GM23338 (cell line): ENCODE data around the gene PTCD3. TPM values are rescaled to one million over a fixed set of nuclear protein-coding genes. Genes with fewer than 3 reads are reported as not detected.

Source experiments
- ATAC-seq: fragments of 200-7000 bp; cut with Tn5 transposase; 3 replicates; pipeline ENCODE4 v1.9.1; 2020
- DNase-seq: peaks from one replicate; pipeline ENCODE4 v3.0.0-alpha.2; 2015; ENCODE audit warnings: low spot score
- H2AFZ ChIP-seq: fragments of 200-600 bp; sonication (generic); 2 replicates; pipeline ENCODE4 v1.8.0; 2016; ENCODE audit warnings: antibody characterized with exemption, mild to moderate bottlenecking, moderate library complexity
- H3F3A ChIP-seq: fragments of 200-600 bp; sonication (generic); replicated peaks from 2 replicates; pipeline ENCODE4 v1.8.0; 2017; ENCODE audit warnings: antibody characterized with exemption, mixed run types, low read depth
- H3K27ac ChIP-seq: fragments of 200-600 bp; sonication (generic); 2 replicates; pipeline ENCODE4 v1.6.1; 2016; ENCODE audit warnings: low read depth
- H3K27me3 ChIP-seq: fragments of 200-600 bp; sonication (generic); 2 replicates; pipeline ENCODE4 v1.8.0; 2016; ENCODE audit warnings: mild to moderate bottlenecking, mixed run types, moderate library complexity; ENCODE audit not compliant: insufficient read depth
- H3K36me3 ChIP-seq: fragments of 200-600 bp; sonication (generic); 2 replicates; pipeline ENCODE4 v1.8.0; 2016; ENCODE audit warnings: mild to moderate bottlenecking; ENCODE audit not compliant: insufficient read depth
- H3K4me1 ChIP-seq: fragments of 200-600 bp; sonication (generic); 2 replicates; pipeline ENCODE4 v1.8.0; 2016; ENCODE audit warnings: mild to moderate bottlenecking, moderate library complexity; ENCODE audit not compliant: insufficient read depth
- H3K4me2 ChIP-seq: fragments of 200-600 bp; sonication (generic); 2 replicates; pipeline ENCODE4 v1.7.1; 2017; ENCODE audit warnings: mixed run types
- H3K4me3 ChIP-seq: fragments of 200-600 bp; sonication (generic); 2 replicates; pipeline ENCODE4 v1.6.1; 2016; ENCODE audit warnings: mixed run types
- H3K79me2 ChIP-seq: fragments of 200-600 bp; sonication (generic); replicated peaks from 2 replicates; pipeline ENCODE4 v1.8.0; 2017; ENCODE audit warnings: mild to moderate bottlenecking; ENCODE audit not compliant: insufficient read depth
- H3K9me2 ChIP-seq: fragments of 200-600 bp; sonication (generic); 2 replicates; pipeline ENCODE4 v1.8.0; 2017; ENCODE audit not compliant: insufficient read depth
- H4K20me1 ChIP-seq: fragments of 200-600 bp; sonication (generic); replicated peaks from 2 replicates; pipeline ENCODE4 v1.8.0; 2017; ENCODE audit warnings: mild to moderate bottlenecking; ENCODE audit not compliant: insufficient read depth
- H3K27ac Mint-ChIP-seq: 2 replicates; pipeline ENCODE4 v1.8.0; 2020; ENCODE audit warnings: inconsistent platforms, mild to moderate bottlenecking, moderate library complexity, mixed read lengths
- H3K27me3 Mint-ChIP-seq: 3 replicates; pipeline ENCODE4 v1.8.0; 2022; ENCODE audit warnings: low read depth, mild to moderate bottlenecking, moderate library complexity, mixed read lengths, inconsistent platforms; ENCODE audit not compliant: insufficient read depth, poor library complexity
- H3K36me3 Mint-ChIP-seq: 3 replicates; pipeline ENCODE4 v1.8.0; 2021; ENCODE audit warnings: low read depth, mild to moderate bottlenecking, inconsistent platforms, moderate library complexity, mixed read lengths
- H3K4me1 Mint-ChIP-seq: 3 replicates; pipeline ENCODE4 v1.8.0; 2020; ENCODE audit warnings: mild to moderate bottlenecking, inconsistent platforms, mixed read lengths
- H3K4me3 Mint-ChIP-seq: 3 replicates; pipeline ENCODE4 v1.8.0; 2021; ENCODE audit warnings: moderate library complexity, mild to moderate bottlenecking, inconsistent platforms, mixed read lengths
- H3K9me3 Mint-ChIP-seq: 3 replicates; pipeline ENCODE4 v1.8.0; 2020; ENCODE audit warnings: moderate library complexity, mild to moderate bottlenecking, inconsistent platforms, mixed read lengths
- CREB1 ChIP-seq: fragments of 250-450 bp; sonication (Bioruptor Pico); IDR thresholded peaks from 2 replicates; pipeline ENCODE4 v1.5.0; 2020; ENCODE audit warnings: low read depth, mild to moderate bottlenecking, moderate library complexity
- CTCF ChIP-seq, 2 experiments: fragments of 200-600 bp in 1 of 2; sonication (generic) in 1 of 2; conservative IDR thresholded peaks; 2 replicates each; pipeline versions ENCODE4 v1.5.1 to v1.6.1; 2016 to 2017; ENCODE audit warnings: antibody characterized with exemption in 2 of 2, low read depth in 2 of 2, mild to moderate bottlenecking in 2 of 2, moderate library complexity in 1 of 2
- ETS1 ChIP-seq: IDR thresholded peaks from 2 replicates; pipeline ENCODE4 v1.6.1; 2016; ENCODE audit warnings: antibody characterized with exemption
- EZH2 ChIP-seq: fragments of 200-600 bp; sonication (generic); IDR thresholded peaks from one replicate; pipeline ENCODE4 v1.8.0; 2017; ENCODE audit warnings: antibody characterized with exemption, mild to moderate bottlenecking, low read depth; ENCODE audit not compliant: unreplicated experiment
- EZH2phosphoT487 ChIP-seq: fragments of 200-600 bp; sonication (generic); IDR thresholded peaks from one replicate; pipeline ENCODE4 v1.8.1; 2018; ENCODE audit warnings: antibody characterized with exemption; ENCODE audit not compliant: unreplicated experiment
- JUNB ChIP-seq: IDR thresholded peaks from one replicate; pipeline ENCODE4 v1.6.1; 2016; ENCODE audit warnings: antibody characterized with exemption; ENCODE audit not compliant: unreplicated experiment
- NANOG ChIP-seq: IDR thresholded peaks from 2 replicates; pipeline ENCODE4 v1.6.1; 2016; ENCODE audit warnings: antibody characterized with exemption, borderline replicate concordance
- REST ChIP-seq: IDR thresholded peaks from one replicate; pipeline ENCODE4 v1.6.1; 2018; ENCODE audit warnings: antibody characterized with exemption; ENCODE audit not compliant: unreplicated experiment
- ZNF462 ChIP-seq: fragments of 250-450 bp; sonication (Bioruptor Pico); IDR thresholded peaks from 2 replicates; pipeline ENCODE4 v1.5.0; 2020; ENCODE audit warnings: mild to moderate bottlenecking, moderate library complexity
- polyA plus RNA-seq: library from polyadenylated mRNA; unstranded; fragments of >200 nt; fragmentation: Nextera tagmentation; extraction: Ambion mirVana; gene quantifications from 2 replicates; pipeline ENCODE4 v1.2.1, GENCODE V29; 2016
- total RNA-seq: library from RNA; depleted of rRNA; stranded (reverse); fragments of >200 nt; shearing (Covaris generic); gene quantifications from 2 replicates; pipeline ENCODE4 v1.2.3, GENCODE V29; 2014

PTCD3 gene
- total and polyA plus RNA-seq, 2 experiments from 2014 or later: 140 to 223 TPM

GRCh38 chr2:86065512-86065911 lies 40.5 kb upstream of the PTCD3 start (continued):
- TF ChIP-seq REST (no peak), EZH2phosphoT487 (no peak), CTCF (conservative IDR thresholded peaks at IDR 0.05; ENCODE audit: low read depth in 2 of 2) (no peak), JUNB (no peak), EZH2 (no peak)

- H3K36me3 ChIP-seq: peaks cover 49% of the 10 kb centered on the region
- no peak overlapping the region for H3K27ac Mint-ChIP-seq
- peaks cover 82% of the 10 kb centered on the region for H3K36me3 Mint-ChIP-seq
These were observed 39.9 kb upstream of the PTCD3 start for GRCh38 chr2:86066007-86066578.

More at GRCh38 chr2:86066007-86066578, 39.9 kb upstream of the PTCD3 start:
- Mint-ChIP-seq H3K9me3 (no peaks in the 10 kb centered on the region), H3K4me3 (no peak overlapping the region), H3K27me3 (no peaks in the 10 kb centered on the region), H3K4me1 (no peaks in the 10 kb centered on the region)
- Histone ChIP-seq H2AFZ (no peak overlapping the region), H3K27ac (no peak overlapping the region), H3K4me2 (no peak overlapping the region), H3K9me2 (no peaks in the 10 kb centered on the region), H3K79me2 (no peaks in the 10 kb centered on the region), H4K20me1 (peaks cover 10% of the 10 kb centered on the region), H3F3A (no peaks in the 10 kb centered on the region), H3K4me1 (no peaks in the 10 kb centered on the region), H3K4me3 (no peak overlapping the region), H3K27me3 (no peaks in the 10 kb centered on the region)
- ATAC-seq (no peak), DNase-seq (no peak)
- no peak for TF ChIP-seq ETS1
- no peak for TF ChIP-seq CREB1 (CRISPR knock-in tag)
- TF ChIP-seq NANOG: no peak
- TF ChIP-seq ZNF462: no peak
